Progenitor cell of endocrine pancreas (in vitro differentiated cells): ENCODE measurements around the gene PKLR. TPM values are rescaled to one million over a fixed set of nuclear protein-coding genes. Genes with fewer than 3 reads are reported as not detected.
A peak's percentile ranks its signal among the peaks of the same experiment; 100 is the strongest.

Experiments
- DNase-seq: peaks from one replicate; pipeline ENCODE4 v3.0.0; 2021; ENCODE audit warnings: low spot score; ENCODE audit not compliant: unreplicated experiment
- H3K27ac Mint-ChIP-seq: 2 replicates; pipeline ENCODE4 v1.8.0; 2021; ENCODE audit warnings: mild to moderate bottlenecking, moderate library complexity, mixed read lengths
- H3K27me3 Mint-ChIP-seq: 2 replicates; pipeline ENCODE4 v1.8.0; 2021; ENCODE audit warnings: mixed read lengths
- H3K36me3 Mint-ChIP-seq: 2 replicates; pipeline ENCODE4 v1.8.0; 2022; ENCODE audit warnings: mixed read lengths; ENCODE audit not compliant: insufficient read depth
- H3K4me1 Mint-ChIP-seq: 2 replicates; pipeline ENCODE4 v1.8.0; 2021; ENCODE audit warnings: low read depth, mixed read lengths
- H3K4me3 Mint-ChIP-seq: 2 replicates; pipeline ENCODE4 v1.8.0; 2021; ENCODE audit warnings: low read depth, mild to moderate bottlenecking, moderate library complexity, mixed read lengths
- H3K9me3 Mint-ChIP-seq: 2 replicates; pipeline ENCODE4 v1.8.0; 2021; ENCODE audit warnings: low read depth, mixed read lengths
- CTCF ChIP-seq: fragments of 200-600 bp; sonication (generic); IDR thresholded peaks from one replicate; pipeline ENCODE4 v1.5.0; 2021; ENCODE audit warnings: antibody characterized with exemption, mild to moderate bottlenecking; ENCODE audit not compliant: unreplicated experiment
- total RNA-seq: library from RNA; stranded (reverse); gene quantifications from 2 replicates; pipeline ENCODE4 v1.2.1, GENCODE V29; 2021

PKLR gene
- total RNA-seq, 1 donor from 2014 or later, result 0.57 TPM

GRCh38 chr1:155324037-155324716 is 22.9 kb upstream of the PKLR start:
- Mint-ChIP-seq H3K4me3 (peak overlapping the region; percentile 88), H3K4me1 (peaks cover 27% of the 10 kb centered on the region), H3K36me3 (peaks cover 1% of the 10 kb centered on the region), H3K27ac (peak overlapping the region; percentile 95), H3K9me3 (no peaks in the 10 kb centered on the region), H3K27me3 (no peaks in the 10 kb centered on the region)
- TF ChIP-seq CTCF, result no peak
- peak; percentile 79 for DNase-seq

GRCh38 chr1:155323729-155324036 is 22.4 kb upstream of the PKLR start:
- peaks cover 5% of the 10 kb centered on the region for H3K36me3 Mint-ChIP-seq
- peak overlapping the region; percentile 95 for H3K27ac Mint-ChIP-seq
- no peak for TF ChIP-seq CTCF
- no peaks in the 10 kb centered on the region for H3K9me3 Mint-ChIP-seq
- peak; percentile 64 for DNase-seq
- H3K4me3 Mint-ChIP-seq, result peak overlapping the region; percentile 88
- no peaks in the 10 kb centered on the region for H3K27me3 Mint-ChIP-seq
- peaks cover 27% of the 10 kb centered on the region for H3K4me1 Mint-ChIP-seq

GRCh38 chr1:155322953-155323728 is 21.9 kb upstream of the PKLR start:
- Mint-ChIP-seq H3K27me3 (no peaks in the 10 kb centered on the region), H3K27ac (peak overlapping the region; percentile 20), H3K4me3 (peak overlapping the region; percentile 88), H3K36me3 (peaks cover 5% of the 10 kb centered on the region), H3K4me1 (peaks cover 27% of the 10 kb centered on the region), H3K9me3 (no peaks in the 10 kb centered on the region)
- DNase-seq, result peak; percentile 92
- peak; percentile 98 for TF ChIP-seq CTCF

GRCh38 chr1:155322571-155322952 is 21.3 kb upstream of the PKLR start:
- TF ChIP-seq CTCF, result no peak
- Mint-ChIP-seq H3K36me3 (peaks cover 7% of the 10 kb centered on the region), H3K4me1 (peaks cover 27% of the 10 kb centered on the region), H3K27ac (peak overlapping the region; percentile 79), H3K27me3 (no peaks in the 10 kb centered on the region), H3K4me3 (peak overlapping the region; percentile 70), H3K9me3 (no peaks in the 10 kb centered on the region)
- no peak for DNase-seq

GRCh38 chr1:155321639-155322503 is 20.6 kb upstream of the PKLR start:
- TF ChIP-seq CTCF, result no peak
- peak overlapping the region; percentile 70 for H3K4me3 Mint-ChIP-seq
- no peak for DNase-seq
- peak overlapping the region; percentile 79 for H3K27ac Mint-ChIP-seq
- peaks cover 27% of the 10 kb centered on the region for H3K4me1 Mint-ChIP-seq
- H3K9me3 Mint-ChIP-seq, result no peaks in the 10 kb centered on the region
- H3K36me3 Mint-ChIP-seq, result peaks cover 7% of the 10 kb centered on the region
- no peaks in the 10 kb centered on the region for H3K27me3 Mint-ChIP-seq
